GM19468 (cell line): ENCODE data around the gene DEGS2.

Experiments used
- ATAC-seq: cut with Tn5 transposase; IDR thresholded peaks from one replicate; pipeline ENCODE4 v1.9.1; 2021; ENCODE audit warnings: mild to moderate bottlenecking, moderate library complexity, moderate number of reproducible peaks; ENCODE audit not compliant: unreplicated experiment; ENCODE audit errors: extremely low read depth

DEGS2 gene

GRCh38 chr14:100137173-100137572 is 22.3 kb downstream of the DEGS2 start:
- ATAC-seq, result no peak

DNA sequence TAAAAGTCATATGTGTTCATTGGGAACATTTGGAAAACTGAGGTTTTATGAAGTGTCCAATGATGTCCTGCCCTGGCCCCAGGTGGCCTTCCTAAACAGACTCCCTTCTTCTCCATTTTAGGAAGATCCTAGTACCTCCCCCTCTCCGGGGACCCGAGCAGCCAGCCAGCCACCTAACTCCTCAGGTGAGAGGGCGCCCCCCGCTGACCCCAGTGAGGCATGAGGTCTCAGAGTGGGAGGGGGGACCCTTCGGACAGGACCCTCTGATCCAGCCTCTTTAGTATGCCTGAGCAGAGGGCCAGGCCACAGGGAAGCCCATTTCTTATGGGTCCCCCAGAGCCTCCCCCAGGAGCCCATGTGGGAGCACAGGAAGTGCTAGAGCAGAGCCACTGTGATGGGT is 23.7 kb downstream of the DEGS2 start:
- ATAC-seq, result no peak

- ATAC-seq, result no peak
Measured at GRCh38 chr14:100135073-100135472, 24.4 kb downstream of the DEGS2 start.

- ATAC-seq, result no peak
Measured at GRCh38 chr14:100134586-100134985, 24.9 kb downstream of the DEGS2 start.

- no peak for ATAC-seq
Measured at GRCh38 chr14:100132903-100133510, 26.4 kb downstream of the DEGS2 start.

- no peak for ATAC-seq
Measured at GRCh38 chr14:100132161-100132902, 27.1 kb downstream of the DEGS2 start.

DNA sequence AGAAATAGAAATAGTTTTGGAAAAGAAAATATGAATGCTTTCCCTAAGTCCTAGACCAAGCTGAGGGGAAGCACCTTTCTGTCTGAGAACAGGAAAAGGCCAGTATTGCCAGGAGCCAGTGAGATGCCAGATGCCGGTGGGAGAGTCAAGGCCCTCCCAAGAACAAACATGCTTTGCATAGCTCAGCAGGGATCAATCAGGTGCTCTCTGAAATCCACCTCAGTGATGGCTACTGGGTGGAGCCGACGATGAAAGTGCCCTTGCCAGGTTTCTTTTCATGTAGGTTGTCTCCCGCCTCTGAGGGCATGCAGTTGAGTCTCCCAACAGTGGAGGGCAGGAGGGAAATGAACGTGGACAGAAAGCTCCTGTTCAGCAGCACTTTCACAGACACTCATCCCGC is 28.3 kb downstream of the DEGS2 start:
- ATAC-seq, result no peak

DNA sequence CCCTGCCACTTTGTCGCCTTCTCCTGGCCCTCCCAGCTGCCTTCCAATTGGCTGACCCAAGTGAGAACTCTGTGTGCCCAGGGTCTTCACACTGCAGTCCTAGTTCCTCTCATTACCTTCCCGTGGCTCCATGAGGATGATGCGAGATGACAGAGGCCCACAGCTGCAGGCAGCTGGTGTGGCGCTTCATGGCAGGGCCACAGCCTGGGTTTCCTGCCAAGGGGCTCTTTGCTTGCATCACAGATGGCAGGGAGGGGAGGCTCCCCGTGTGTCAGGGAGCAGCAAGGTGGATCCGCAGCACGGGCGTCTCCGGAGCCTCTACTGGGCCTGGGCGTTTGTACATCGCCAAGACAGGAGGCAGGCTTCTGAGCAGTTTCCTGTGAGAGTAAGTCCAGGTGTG is 28.9 kb downstream of the DEGS2 start:
- no peak for ATAC-seq

- no peak for ATAC-seq
Measured at GRCh38 chr14:100129161-100129589, 30.3 kb downstream of the DEGS2 start.

DNA sequence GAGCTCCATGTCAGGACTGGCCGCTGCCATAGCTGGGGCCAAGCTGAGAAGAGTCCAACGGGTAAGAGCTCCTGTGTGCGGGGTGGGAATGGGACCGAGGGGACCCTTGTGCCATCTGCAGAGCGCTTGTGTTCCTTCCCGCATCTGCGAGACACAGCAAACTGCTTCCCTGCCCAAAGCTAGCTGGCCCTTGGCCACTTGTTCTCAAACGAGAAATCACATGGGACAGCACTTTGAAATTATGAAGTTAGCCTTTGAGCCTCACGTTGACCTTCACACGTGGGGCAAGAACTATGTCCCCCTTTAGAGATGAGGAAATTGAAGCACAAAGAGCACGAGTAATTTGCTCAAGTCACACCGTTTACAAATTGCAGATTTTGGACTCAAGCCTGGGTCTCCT is 30.8 kb downstream of the DEGS2 start:
- no peak for ATAC-seq

- no peak for ATAC-seq
Measured at GRCh38 chr14:100127853-100128455, 31.5 kb downstream of the DEGS2 start.

DNA sequence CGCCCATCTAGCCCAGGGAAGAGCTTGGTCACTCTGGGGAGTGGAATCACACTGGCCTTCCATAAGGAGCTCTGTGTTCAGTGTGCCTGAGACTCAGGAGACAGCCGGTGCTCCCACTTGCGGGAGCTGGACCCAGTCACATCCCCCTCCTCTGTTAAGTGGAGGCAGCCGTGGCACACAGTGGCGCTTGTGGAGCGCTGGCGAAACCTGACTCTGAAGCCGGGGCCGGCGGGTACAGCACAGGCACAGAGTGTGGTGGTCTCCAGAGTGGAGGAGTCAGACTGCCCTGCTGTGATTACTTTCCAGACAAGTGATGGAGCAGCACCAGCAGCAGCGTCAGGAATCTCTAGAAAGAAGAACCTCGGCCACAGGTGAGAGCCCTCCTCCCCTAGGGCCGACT is 33.0 kb downstream of the DEGS2 start:
- no peak for ATAC-seq

GRCh38 chr14:100124551-100125088 is 34.8 kb downstream of the DEGS2 start:
- ATAC-seq, result no peak

- ATAC-seq, result no peak
Measured at GRCh38 chr14:100123618-100124017, 35.8 kb downstream of the DEGS2 start.

- ATAC-seq, result no peak
Measured at GRCh38 chr14:100122481-100123223, 36.8 kb downstream of the DEGS2 start.

DNA sequence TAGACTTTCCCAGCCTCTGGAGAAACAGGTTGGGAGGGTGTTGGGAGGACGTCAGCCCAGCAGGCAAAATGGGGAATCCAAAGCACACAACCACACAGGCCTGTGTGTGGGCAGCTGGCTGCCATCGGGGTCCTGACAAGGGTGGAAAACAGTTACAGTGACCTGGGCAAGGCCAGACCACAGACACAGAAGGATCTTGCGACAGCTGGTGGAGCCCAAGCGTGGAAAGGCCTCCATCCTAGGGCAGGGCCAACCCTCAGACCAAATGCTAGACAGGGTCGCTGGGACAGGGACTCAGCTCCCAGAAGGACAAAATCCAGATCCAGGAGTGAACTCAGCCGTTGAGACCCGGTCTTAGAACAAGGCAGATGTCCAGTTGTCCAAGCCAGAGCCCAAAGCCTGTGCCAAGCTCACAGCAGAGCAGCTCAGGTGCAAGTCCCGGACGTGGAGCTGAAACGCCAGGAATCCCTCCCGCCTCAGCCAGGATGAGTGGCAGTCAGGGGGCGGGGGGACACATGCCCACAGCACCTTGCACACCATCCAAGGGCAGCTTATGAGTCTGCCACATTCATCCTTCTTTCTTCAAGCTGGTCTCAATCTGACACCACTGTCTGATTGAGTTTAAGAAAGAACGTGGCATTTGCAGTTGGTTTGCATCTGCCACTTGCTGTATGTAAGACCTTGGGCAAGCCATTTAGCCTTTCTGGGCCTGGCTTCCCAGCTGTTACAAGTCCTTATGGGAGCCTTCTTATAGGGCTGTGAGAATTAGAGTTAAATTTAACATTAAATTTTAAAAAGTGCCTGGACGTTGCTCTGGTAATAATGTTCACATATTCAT is 37.6 kb downstream of the DEGS2 start:
- no peak for ATAC-seq

GRCh38 chr14:100120522-100121269 is 38.7 kb downstream of the DEGS2 start:
- ATAC-seq, result no peak

DNA sequence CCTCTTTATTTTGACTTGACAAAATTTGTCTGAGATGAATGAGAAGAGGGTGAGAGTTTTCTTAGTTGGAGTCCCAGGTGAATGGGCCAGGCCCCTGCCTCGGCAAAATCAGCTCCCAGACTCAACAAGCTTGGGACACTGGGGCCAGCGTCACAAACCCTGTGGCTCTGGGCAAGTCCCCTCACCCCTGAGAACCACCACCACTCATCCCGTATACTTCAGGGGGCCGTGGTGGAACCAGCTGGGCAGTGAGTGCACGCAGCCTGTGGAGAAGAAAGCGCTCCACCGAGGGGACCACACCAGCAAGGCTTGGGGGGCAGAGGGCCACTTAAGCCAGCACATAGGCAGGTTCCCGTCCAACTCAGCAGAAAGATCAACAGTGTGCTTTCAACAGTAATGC is 40.2 kb downstream of the DEGS2 start:
- no peak for ATAC-seq

GRCh38 chr14:100118396-100119011 is 40.9 kb downstream of the DEGS2 start:
- no peak for ATAC-seq
